ENCODE measurements around the gene SEPTIN3. TPM values are rescaled to one million over a fixed set of nuclear protein-coding genes. Genes with fewer than 3 reads are reported as not detected.

SEPTIN3 gene
- total and polyA plus RNA-seq, 10 of the 15 experiments (the other 5 are each of a cell fraction or from before 2014, with no cell fraction given): 0.05 to 3.1 (median 0.87) TPM

DNA sequence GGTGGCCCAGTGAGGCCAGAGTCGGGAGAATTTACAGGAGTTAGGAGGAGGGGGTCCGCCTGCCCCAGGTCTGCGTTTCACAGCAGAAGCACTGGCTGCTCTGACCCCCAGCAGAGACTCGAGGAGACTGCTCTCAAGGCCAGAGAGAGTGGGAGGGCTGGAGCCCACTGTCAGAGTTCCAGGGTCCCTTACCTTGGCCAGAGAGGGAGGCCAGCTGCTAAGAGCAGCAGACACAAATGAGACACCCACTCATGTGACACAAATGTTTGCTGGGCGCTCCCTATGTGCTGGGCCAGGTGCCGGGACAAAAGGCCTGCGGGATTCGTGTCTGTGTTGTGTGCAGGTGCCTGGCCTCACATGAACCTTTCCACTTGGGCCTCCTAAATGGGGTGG lies 39.8 kb upstream of the SEPTIN3 start:
- Histone ChIP-seq H3K36me3 (ENCODE audit: control insufficient read depth in 2 of 2, insufficient read depth in 2 of 2, low read length in 1 of 2) (no peaks in the 10 kb centered on the region; a peak in 2 of 4 replicates), H3K9me3 (replicated peaks; ENCODE audit: control insufficient read depth, insufficient read depth, low read length) (no peaks in the 10 kb centered on the region), H3K4me2 (ENCODE audit: control insufficient read depth, insufficient read depth) (peak overlapping the region; percentile 30), H3K27me3 (replicated peaks in 1 of 2; ENCODE audit: control insufficient read depth in 2 of 2, insufficient read depth in 2 of 2, low read length in 1 of 2) (no peaks in the 10 kb centered on the region), H3K4me1 (ENCODE audit: control insufficient read depth, insufficient read depth, low read length) (peaks cover 60% of the 10 kb centered on the region), H4K20me1 (ENCODE audit: control insufficient read depth, insufficient read depth) (no peaks in the 10 kb centered on the region), H3K27ac (ENCODE audit: control insufficient read depth, insufficient read depth) (peak overlapping the region; percentile 83), H3K79me2 (ENCODE audit: control insufficient read depth, insufficient read depth, low read length) (peaks cover 18% of the 10 kb centered on the region), H3K9ac (ENCODE audit: control insufficient read depth, insufficient read depth, low read length) (peak overlapping the region; percentile 48; the same call in 1 of the 2 replicates), H2AFZ (ENCODE audit: control insufficient read depth, low read depth, low read length) (peak overlapping the region; percentile 57; the same call in 1 of the 2 replicates), H3K4me3 (no peak overlapping the region)
- no peak for DNase-seq (ENCODE audit: low read depth, low spot score)
- CTCF ChIA-PET: interaction anchor here (1.3 to 11.0 kb wide), 2 partner anchors 8 to 10 kb away, joined by 5 to 234 read pairs; no protein-coding TSS in a partner anchor
- FAIRE-seq: no peak
- TF ChIP-seq WRNIP1 (IDR thresholded peaks at IDR 0.05; ENCODE audit: borderline replicate concordance, low read depth, low read length): no peak
- 0 out of 2 replicates have a peak, but pooled peaks have one; percentile 74 for TF ChIP-seq ZNF687 (IDR thresholded peaks at IDR 0.05)
- 0 out of 3 replicates have a peak, but pooled peaks of 1 of the 2 experiments have one; percentile 6 for TF ChIP-seq EGR1 (IDR thresholded peaks at IDR 0.05; ENCODE audit: borderline replicate concordance in 1 of 2, low read depth in 2 of 2, low read length in 2 of 2)
- TF ChIP-seq SMARCA5 (IDR thresholded peaks at IDR 0.05): 0 out of 2 replicates have a peak, but pooled peaks have one; percentile 51
- TF ChIP-seq GATAD2B (conservative IDR thresholded peaks at IDR 0.05; ENCODE audit: low read depth): 0 out of 2 replicates have a peak, but pooled peaks have one; percentile 9
- TF ChIP-seq BHLHE40 (IDR thresholded peaks at IDR 0.05; ENCODE audit: borderline replicate concordance in 1 of 2, low read depth in 2 of 2, low read length in 1 of 2): peak in 1 of 2 experiments; percentile 16; a peak in 1 of 4 replicates
- no peak for TF ChIP-seq MTA3 (IDR thresholded peaks at IDR 0.05; ENCODE audit: borderline replicate concordance, low read length)
- TF ChIP-seq IKZF1 (conservative IDR thresholded peaks at IDR 0.05): 0 out of 2 replicates have a peak, but pooled peaks have one; percentile 15
- POLR2A ChIA-PET: interaction anchor here (0.7 to 15.3 kb wide), 7 partner anchors 6 to 71 kb away, joined by 3 to 599 read pairs (median 6); partner anchors contain the start of genes SHISA8 and TNFRSF13C
- 76% methylated on average over 8 of the region's 8 CpGs for WGBS (ENCODE audit: insufficient coverage, insufficient replicate concordance, low lambda C conversion rate, missing lambda C conversion rate)
- intact Hi-C loops (cut with micrococcal nuclease; ENCODE audit: unreplicated experiment): no loop called here
- BruUV-seq (replicated peaks): no TSS peak
- RAD21 ChIA-PET (ENCODE audit: unreplicated experiment): interaction anchor here (0.8 to 11.6 kb wide), 4 partner anchors 8 to 20 kb away, joined by 4 to 408 read pairs (median 36); partner anchors contain the start of genes CENPM and SMIM45
- SMC1A ChIA-PET (ENCODE audit: uncharacterized antibody, unreplicated experiment): interaction anchor here (1.1 to 15.4 kb wide), 2 partner anchors 10 to 231 kb away, joined by 3 to 321 read pairs; no protein-coding TSS in a partner anchor
- no peak for ATAC-seq
- in situ Hi-C loops (cut with MboI): no loop called here

All from GM12878 (cell line).